ENCODE results near the gene TRIM46.

GRCh38 chr1:155167166-155168104 is 6.2 kb upstream of the TRIM46 start:
- TF ChIP-seq CTCF (IDR thresholded peaks at IDR 0.05; ENCODE audit: low read depth, low read length): peak; percentile 80
- no peak for TF ChIP-seq POLR2A (IDR thresholded peaks at IDR 0.05; ENCODE audit: extremely low read depth, insufficient read length)
- TF ChIP-seq MAX (IDR thresholded peaks at IDR 0.05; ENCODE audit: low read depth, low read length): peak; percentile 54

Measured in NB4 (cell line).